ENCODE data around the gene ZGPAT. TPM values are rescaled to one million over a fixed set of nuclear protein-coding genes. Genes with fewer than 3 reads are reported as not detected.

The ZGPAT gene
- total and polyA plus RNA-seq, 2 of the 8 experiments (the other 6 are each of a cell fraction or from before 2014, with no cell fraction given) = 14.5 to 21.4 TPM

DNA sequence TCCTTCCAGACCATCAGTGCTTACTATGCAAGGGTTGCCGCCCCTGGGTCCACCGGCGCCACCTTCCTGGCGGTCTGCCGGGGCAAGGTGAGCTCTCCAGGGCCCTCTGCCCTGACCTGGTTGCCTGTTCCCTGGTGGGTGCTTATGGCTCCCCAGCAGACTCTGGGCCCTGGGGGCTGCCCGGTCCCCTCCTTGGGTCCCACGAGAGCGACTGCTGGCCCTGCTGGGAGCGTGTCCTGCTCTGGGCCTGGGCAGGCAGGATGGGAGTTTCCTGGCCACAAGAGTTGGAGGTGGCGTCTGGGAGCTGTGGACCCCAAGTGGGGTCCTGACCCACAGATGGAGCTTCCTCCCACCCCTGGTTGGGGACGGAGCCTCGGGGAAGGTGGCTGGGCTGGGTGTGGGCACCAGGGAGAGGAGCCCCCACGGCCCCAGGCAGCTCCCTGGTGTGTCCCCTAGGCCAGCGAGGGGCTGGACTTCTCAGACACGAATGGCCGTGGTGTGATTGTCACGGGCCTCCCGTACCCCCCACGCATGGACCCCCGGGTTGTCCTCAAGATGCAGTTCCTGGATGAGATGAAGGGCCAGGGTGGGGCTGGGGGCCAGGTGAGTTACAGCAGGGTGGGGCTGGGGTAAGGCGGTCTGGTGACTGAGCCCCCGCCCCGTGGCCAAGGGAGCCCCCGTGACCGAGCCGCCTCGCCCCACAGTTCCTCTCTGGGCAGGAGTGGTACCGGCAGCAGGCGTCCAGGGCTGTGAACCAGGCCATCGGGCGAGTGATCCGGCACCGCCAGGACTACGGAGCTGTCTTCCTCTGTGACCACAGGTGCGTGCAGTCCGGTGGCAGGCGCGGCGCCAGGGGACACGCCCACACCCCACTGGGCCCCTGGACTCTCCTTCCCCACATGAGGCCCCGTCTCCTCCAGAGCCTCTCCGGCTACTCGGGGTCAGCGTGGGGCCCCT, 18.5 kb upstream of the ZGPAT start (continued):
- no peak for TF ChIP-seq RNF2 (IDR thresholded peaks at IDR 0.05; ENCODE audit: borderline replicate concordance, low read depth, low read length, missing control alignments, poor library complexity, severe bottlenecking)
- TF ChIP-seq, protein P1, sequence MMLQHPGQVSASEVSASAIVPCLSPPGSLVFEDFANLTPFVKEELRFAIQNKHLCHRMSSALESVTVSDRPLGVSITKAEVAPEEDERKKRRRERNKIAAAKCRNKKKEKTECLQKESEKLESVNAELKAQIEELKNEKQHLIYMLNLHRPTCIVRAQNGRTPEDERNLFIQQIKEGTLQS (IDR thresholded peaks at IDR 0.05; ENCODE audit: insufficient read depth, low read depth, low read length) = no peak
- no peak for TF ChIP-seq GABPA (IDR thresholded peaks at IDR 0.05; ENCODE audit: borderline replicate concordance, insufficient read depth, low read length)
- TF ChIP-seq EZH2 (IDR thresholded peaks at IDR 0.05; ENCODE audit: low read depth, low read length, severe bottlenecking) = no peak
- no peak for TF ChIP-seq RFX5 (IDR thresholded peaks at IDR 0.05; ENCODE audit: borderline replicate concordance, low read depth, low read length)
- TF ChIP-seq KDM5A (IDR thresholded peaks at IDR 0.05; ENCODE audit: low read length) = no peak
- no peak for TF ChIP-seq KDM1A (IDR thresholded peaks at IDR 0.05; ENCODE audit: borderline replicate concordance, low read length)
- no peak for TF ChIP-seq SRF (IDR thresholded peaks at IDR 0.05; ENCODE audit: low read depth, low read length)
- TF ChIP-seq POU5F1 (IDR thresholded peaks at IDR 0.05; ENCODE audit: low read depth, low read length) = no peak
- TF ChIP-seq POLR2A (IDR thresholded peaks at IDR 0.05; ENCODE audit: control extremely low read depth in 1 of 2, low read depth in 2 of 2, low read length in 2 of 2) = no peak
- no peak for TF ChIP-seq CBX5 (IDR thresholded peaks at IDR 0.05; ENCODE audit: low read depth, low read length)
- no peak for TF ChIP-seq SIRT6 (IDR thresholded peaks at IDR 0.05; ENCODE audit: low read length)
- no peak for TF ChIP-seq BRCA1 (IDR thresholded peaks at IDR 0.05; ENCODE audit: low read depth, low read length)

All from H1 (cell line).